Activated T-helper 2 cell treated with anti-CD3 and anti-CD28 coated beads, Interferon-gamma antibody, Interleukin-2, Interleukin-4, amounts not matched to agents 10 μg/mL and 5 μg/mL and 100 μg/mL, durations not matched to agents 14 hours and 24 hours and 36 hours (primary cell): ENCODE data around the gene VEGFD. TPM values are rescaled to one million over a fixed set of nuclear protein-coding genes. Genes with fewer than 3 reads are reported as not detected.

Source experiments
- DNase-seq: peaks from one replicate; pipeline ENCODE4 v3.0.0; 2021; ENCODE audit warnings: low spot score
- H3K27ac Mint-ChIP-seq: one replicate; pipeline ENCODE4 v1.8.0; 2021; ENCODE audit warnings: mixed read lengths
- H3K27me3 Mint-ChIP-seq: one replicate; pipeline ENCODE4 v1.8.0; 2021; ENCODE audit warnings: low read depth, mixed read lengths
- H3K36me3 Mint-ChIP-seq: one replicate; pipeline ENCODE4 v1.8.0; 2021; ENCODE audit warnings: low read depth, mixed read lengths
- H3K4me1 Mint-ChIP-seq: one replicate; pipeline ENCODE4 v1.8.0; 2021; ENCODE audit warnings: low read depth, mixed read lengths
- H3K4me3 Mint-ChIP-seq: one replicate; pipeline ENCODE4 v1.8.0; 2021; ENCODE audit warnings: low read depth, mild to moderate bottlenecking, moderate library complexity, mixed read lengths
- H3K9me3 Mint-ChIP-seq: one replicate; pipeline ENCODE4 v1.8.0; 2021; ENCODE audit warnings: mixed read lengths
- intact Hi-C: fragments of 100-400 bp; cut with micrococcal nuclease; formaldehyde crosslinking; loops from one replicate; pipeline ENCODE4 v1.15.1; 2023
- total RNA-seq: library from RNA; stranded (reverse); gene quantifications from 2 replicates; pipeline ENCODE4 v1.2.3, GENCODE V29; 2022

VEGFD gene
- not detected in 2 replicates for total RNA-seq

DNA sequence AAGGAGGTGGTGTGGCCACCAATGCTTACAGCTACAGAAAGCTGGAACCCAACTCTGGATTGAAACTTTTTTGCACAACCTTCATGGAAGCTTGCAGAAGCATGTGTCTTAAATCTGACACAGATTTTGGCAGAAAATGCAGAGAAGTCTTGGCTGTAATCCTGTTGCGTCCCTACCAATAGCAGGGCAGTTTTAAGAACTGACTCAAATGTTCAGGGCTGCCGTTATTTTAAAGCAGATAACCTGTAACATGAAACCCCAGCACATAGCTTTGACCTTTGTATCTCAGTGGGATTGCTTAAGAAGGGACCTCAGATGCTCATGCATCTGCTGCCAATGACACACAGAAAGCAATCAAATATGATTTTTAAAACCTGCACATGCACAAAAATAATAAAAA lies at the start of gene VEGFD:
TSS of gene VEGFD (minus strand) at position 110 of the 400 bp plus-strand sequence. CDS start 467 bp downstream, outside the sequence.
- no peak for DNase-seq
- Mint-ChIP-seq H3K9me3 (no peaks in the 10 kb centered on the region), H3K4me3 (no peak within 1 kb of the TSS), H3K36me3 (no peaks in the 10 kb centered on the region), H3K27ac (no peak within 1 kb of the TSS), H3K4me1 (no peaks in the 10 kb centered on the region), H3K27me3 (no peaks in the 10 kb centered on the region)
- intact Hi-C loops: no loop called here

GRCh38 chrX:15430584-15430983 lies 46.4 kb upstream of the VEGFD start:
- intact Hi-C loops: no loop called here
- Mint-ChIP-seq H3K9me3 (no peaks in the 10 kb centered on the region), H3K4me3 (no peak overlapping the region), H3K4me1 (no peaks in the 10 kb centered on the region), H3K27me3 (peaks cover 10% of the 10 kb centered on the region), H3K27ac (no peak overlapping the region), H3K36me3 (no peaks in the 10 kb centered on the region)
- DNase-seq: no peak

DNA sequence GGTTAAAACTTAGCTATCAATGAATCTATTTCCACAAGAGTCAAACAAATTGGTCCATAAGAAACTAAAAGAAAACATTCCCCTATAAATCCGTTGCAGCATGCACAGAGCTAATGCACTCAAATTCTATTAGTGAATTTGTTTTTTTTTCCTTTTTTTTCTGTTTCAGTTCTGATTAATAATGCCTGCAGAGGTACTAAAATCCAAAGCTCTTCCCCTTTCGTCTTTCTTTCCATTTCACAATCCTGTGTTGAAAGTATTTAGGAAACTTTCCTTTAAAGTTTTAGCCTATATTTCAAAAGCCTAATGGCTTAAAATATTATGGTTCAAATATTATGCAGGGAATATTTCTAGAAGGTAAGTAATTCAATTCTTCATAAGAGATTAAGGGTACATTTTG lies 45.9 kb upstream of the VEGFD start:
- Mint-ChIP-seq H3K27me3 (peaks cover 10% of the 10 kb centered on the region), H3K9me3 (no peaks in the 10 kb centered on the region), H3K4me3 (no peak overlapping the region), H3K36me3 (no peaks in the 10 kb centered on the region), H3K4me1 (no peaks in the 10 kb centered on the region), H3K27ac (no peak overlapping the region)
- DNase-seq: no peak
- intact Hi-C loops: no loop called here

DNA sequence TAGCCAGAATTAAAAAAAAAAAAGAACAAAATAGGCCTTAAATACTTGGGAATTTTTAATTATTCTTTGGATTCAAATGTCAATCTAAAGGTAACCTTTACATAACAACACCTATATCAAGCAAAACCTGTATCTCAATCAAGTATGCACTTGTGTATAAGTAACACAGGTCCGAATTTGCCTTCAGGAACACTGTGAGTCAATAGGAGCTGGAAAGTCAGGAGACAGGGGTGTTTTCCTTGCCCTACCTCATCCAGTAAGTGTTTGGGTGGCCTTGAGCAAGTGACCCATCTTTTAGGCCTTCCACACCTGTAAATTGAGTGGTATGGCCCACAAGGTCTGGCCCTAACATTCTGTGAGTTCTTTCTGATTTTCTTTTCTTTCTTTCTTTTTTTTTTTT lies 40.8 kb upstream of the VEGFD start:
- no peaks in the 10 kb centered on the region for H3K27me3 Mint-ChIP-seq
- H3K4me1 Mint-ChIP-seq: peaks cover 4% of the 10 kb centered on the region

GRCh38 chrX:15418707-15419181 lies 34.5 kb upstream of the VEGFD start:
- no peaks in the 10 kb centered on the region for H3K27me3 Mint-ChIP-seq
- peaks cover 5% of the 10 kb centered on the region for H3K9me3 Mint-ChIP-seq
- no peak overlapping the region for H3K4me3 Mint-ChIP-seq
- intact Hi-C loops: no loop called here
- no peak overlapping the region for H3K27ac Mint-ChIP-seq
- H3K36me3 Mint-ChIP-seq: peaks cover 4% of the 10 kb centered on the region
- peaks cover 7% of the 10 kb centered on the region for H3K4me1 Mint-ChIP-seq
- no peak for DNase-seq

More for the DNA sequence above, 40.8 kb upstream of the VEGFD start:
- no peak for DNase-seq
- no peak overlapping the region for H3K4me3 Mint-ChIP-seq
- no peak overlapping the region for H3K27ac Mint-ChIP-seq
- intact Hi-C loops: no loop called here
- no peaks in the 10 kb centered on the region for H3K36me3 Mint-ChIP-seq
- H3K9me3 Mint-ChIP-seq: no peaks in the 10 kb centered on the region

- Mint-ChIP-seq H3K27me3 (no peaks in the 10 kb centered on the region), H3K27ac (no peak overlapping the region), H3K9me3 (peaks cover 5% of the 10 kb centered on the region), H3K4me1 (peaks cover 4% of the 10 kb centered on the region), H3K36me3 (peaks cover 4% of the 10 kb centered on the region), H3K4me3 (no peak overlapping the region)
- intact Hi-C loops: no loop called here
- no peak for DNase-seq
Measured at GRCh38 chrX:15418041-15418706, 34.0 kb upstream of the VEGFD start.

GRCh38 chrX:15416133-15416993 lies 32.1 kb upstream of the VEGFD start:
- Mint-ChIP-seq H3K27ac (peak overlapping the region; percentile 69), H3K9me3 (peaks cover 5% of the 10 kb centered on the region), H3K36me3 (peaks cover 4% of the 10 kb centered on the region), H3K4me1 (peaks cover 4% of the 10 kb centered on the region), H3K4me3 (no peak overlapping the region), H3K27me3 (no peaks in the 10 kb centered on the region)
- DNase-seq: no peak
- intact Hi-C loops: no loop called here

DNA sequence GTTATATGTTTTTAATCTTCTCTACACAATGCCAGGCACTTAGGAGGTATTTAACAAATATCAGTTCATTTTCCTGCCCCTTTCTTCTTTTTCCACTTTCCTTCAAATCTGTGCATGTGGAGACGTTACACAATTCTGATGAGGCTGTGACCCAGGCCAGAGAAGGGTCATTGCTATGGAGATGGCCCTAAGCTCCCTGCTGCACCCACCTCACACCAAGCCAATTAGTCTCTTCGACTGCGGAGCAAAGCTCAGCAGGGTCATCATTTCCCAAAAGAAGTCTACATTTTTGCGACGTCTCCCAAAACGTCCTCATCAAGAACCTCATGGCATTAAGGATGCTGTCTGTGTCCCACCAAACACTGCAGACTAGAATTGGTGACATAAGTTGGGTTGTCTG lies 28.9 kb upstream of the VEGFD start:
- Mint-ChIP-seq H3K27ac (no peak overlapping the region), H3K27me3 (no peaks in the 10 kb centered on the region), H3K4me3 (no peak overlapping the region), H3K9me3 (peaks cover 5% of the 10 kb centered on the region), H3K36me3 (peaks cover 4% of the 10 kb centered on the region), H3K4me1 (peaks cover 7% of the 10 kb centered on the region)
- DNase-seq: no peak
- intact Hi-C loops: no loop called here

DNA sequence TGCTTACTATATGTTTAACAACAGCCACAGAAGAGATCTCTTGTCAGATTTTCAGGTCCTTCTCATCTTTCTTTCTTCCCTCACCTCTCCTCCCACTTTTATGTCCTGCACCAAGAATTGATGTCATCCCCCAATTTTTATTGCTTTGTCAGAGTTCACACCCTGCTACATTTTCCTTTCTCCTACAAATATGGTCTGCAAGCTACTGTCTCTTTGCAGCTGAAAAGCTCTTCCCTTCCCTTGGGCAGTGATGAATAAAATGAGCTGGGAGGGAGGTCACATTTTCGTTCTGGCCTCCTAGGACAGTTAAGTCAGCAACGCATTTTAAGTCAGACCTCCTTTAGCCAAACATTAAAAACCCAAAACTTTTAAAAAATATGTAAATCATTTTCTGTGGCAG lies 26.7 kb upstream of the VEGFD start:
- no peaks in the 10 kb centered on the region for H3K27me3 Mint-ChIP-seq
- H3K4me1 Mint-ChIP-seq: peaks cover 3% of the 10 kb centered on the region
- H3K9me3 Mint-ChIP-seq: no peaks in the 10 kb centered on the region
- H3K36me3 Mint-ChIP-seq: no peaks in the 10 kb centered on the region
- no peak for DNase-seq
- intact Hi-C loops: no loop called here
- H3K27ac Mint-ChIP-seq: no peak overlapping the region
- no peak overlapping the region for H3K4me3 Mint-ChIP-seq

DNA sequence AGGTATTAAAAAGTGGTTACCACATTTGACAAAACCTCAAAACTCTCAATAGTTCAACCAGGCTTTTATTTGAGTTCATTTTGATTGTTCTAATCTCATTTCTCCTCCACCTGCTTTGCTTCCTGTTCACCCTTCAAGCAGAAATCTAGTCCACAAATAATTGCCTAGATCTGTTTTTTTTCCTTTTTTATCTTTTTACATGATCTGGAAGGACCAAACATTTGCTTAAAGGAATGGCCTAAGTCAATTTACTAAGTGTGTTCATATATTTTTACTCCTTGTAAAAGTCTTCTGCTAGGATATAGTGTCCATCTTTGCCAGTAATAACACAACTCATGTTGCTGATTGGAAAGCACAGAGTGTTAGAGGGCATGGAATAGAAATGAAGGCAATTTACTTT lies 26.2 kb upstream of the VEGFD start:
- no peaks in the 10 kb centered on the region for H3K9me3 Mint-ChIP-seq
- DNase-seq: no peak
- H3K4me1 Mint-ChIP-seq: peaks cover 3% of the 10 kb centered on the region
- H3K4me3 Mint-ChIP-seq: no peak overlapping the region
- H3K27ac Mint-ChIP-seq: no peak overlapping the region
- intact Hi-C loops: no loop called here
- H3K36me3 Mint-ChIP-seq: no peaks in the 10 kb centered on the region
- H3K27me3 Mint-ChIP-seq: no peaks in the 10 kb centered on the region

DNA sequence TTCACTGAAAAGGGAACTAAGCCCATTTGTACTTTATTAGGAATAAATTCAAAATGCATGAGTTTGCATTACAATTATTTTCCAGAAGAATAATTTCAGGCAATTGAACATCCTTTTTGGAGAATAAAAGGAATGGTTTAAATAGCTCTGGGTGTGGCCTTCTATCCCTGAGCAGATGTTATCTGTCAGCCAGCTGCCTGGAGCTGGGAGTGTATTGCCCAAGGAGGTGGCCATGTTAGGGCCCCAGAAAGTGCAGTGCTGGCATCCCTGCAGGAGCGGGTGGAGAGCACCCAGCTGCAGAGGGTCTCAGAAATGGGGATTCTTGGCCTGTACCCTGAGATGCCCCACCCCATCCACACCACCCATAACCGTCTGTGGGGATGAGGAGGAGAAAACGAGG lies 21.6 kb upstream of the VEGFD start:
- no peak for DNase-seq
- Mint-ChIP-seq H3K4me3 (no peak overlapping the region), H3K27ac (no peak overlapping the region), H3K4me1 (peaks cover 13% of the 10 kb centered on the region), H3K27me3 (no peaks in the 10 kb centered on the region), H3K9me3 (no peaks in the 10 kb centered on the region), H3K36me3 (no peaks in the 10 kb centered on the region)
- intact Hi-C loops: no loop called here

DNA sequence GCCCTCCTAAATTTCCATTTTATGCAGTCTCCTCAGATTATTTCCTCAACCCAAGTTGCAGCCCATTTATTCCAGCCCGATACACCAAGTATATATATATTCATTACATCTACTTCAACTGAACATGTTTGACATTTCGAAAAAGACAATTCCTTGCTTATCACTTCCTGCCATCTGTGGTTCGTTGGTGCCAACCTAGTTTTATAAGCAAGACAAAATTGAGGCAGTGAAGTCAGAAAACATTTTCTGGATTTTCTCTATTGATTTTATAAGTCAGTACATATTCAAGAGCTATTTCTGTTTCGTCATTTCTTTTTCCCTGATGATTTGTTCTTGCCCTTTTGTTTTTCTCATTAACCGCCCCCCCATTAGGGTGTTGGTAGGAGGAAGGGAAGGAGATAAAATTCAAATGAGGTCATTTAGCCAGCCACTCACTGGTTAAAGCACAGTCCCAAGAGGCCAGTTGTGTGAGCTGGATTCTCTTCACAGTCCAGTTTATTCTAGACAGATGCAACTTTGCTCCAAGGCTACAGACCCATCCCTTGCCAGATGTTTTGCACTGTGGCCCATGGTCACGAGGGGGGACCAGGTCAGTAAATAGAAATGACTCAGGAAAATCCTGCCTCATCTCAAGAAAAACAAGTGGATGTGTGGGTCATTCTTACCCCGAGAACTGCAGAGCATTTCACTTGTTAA lies 20.3 kb upstream of the VEGFD start:
- Mint-ChIP-seq H3K36me3 (no peaks in the 10 kb centered on the region), H3K27ac (peak overlapping the region; percentile 67), H3K4me1 (peaks cover 12% of the 10 kb centered on the region), H3K4me3 (peak overlapping the region; percentile 10), H3K27me3 (no peaks in the 10 kb centered on the region), H3K9me3 (no peaks in the 10 kb centered on the region)
- DNase-seq: no peak
- intact Hi-C loops: no loop called here

DNA sequence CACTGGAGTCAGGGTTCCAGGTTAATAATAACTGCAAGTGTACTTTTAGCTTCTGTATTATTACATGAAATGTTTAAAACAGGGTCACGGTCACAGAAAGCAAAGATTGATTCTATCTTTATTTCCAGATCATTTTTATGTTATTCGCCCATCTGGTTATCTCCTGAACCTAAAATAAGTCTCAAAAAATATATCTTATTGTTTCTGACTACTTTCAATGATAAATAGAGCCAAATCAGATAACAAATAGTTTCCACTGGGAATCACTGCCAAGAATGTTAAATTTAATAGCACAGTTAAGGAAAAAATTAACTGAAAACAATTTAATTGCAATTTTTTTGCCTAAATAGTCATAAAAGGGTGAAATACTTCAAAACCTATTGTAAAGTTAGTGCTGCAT lies 17.2 kb upstream of the VEGFD start:
- peaks cover 12% of the 10 kb centered on the region for H3K4me1 Mint-ChIP-seq
- no peak for DNase-seq
- H3K27me3 Mint-ChIP-seq: no peaks in the 10 kb centered on the region
- intact Hi-C loops: no loop called here
- H3K9me3 Mint-ChIP-seq: no peaks in the 10 kb centered on the region
- H3K36me3 Mint-ChIP-seq: no peaks in the 10 kb centered on the region
- H3K4me3 Mint-ChIP-seq: no peak overlapping the region
- no peak overlapping the region for H3K27ac Mint-ChIP-seq
